Uterus (tissue), 2 donors: ENCODE data around the gene STAG1.
"Not testable (repeated sequence)": the region's sequence is repeated elsewhere in the genome, so short reads cannot be mapped to it uniquely, and the experiment has no call there.

Experiments
- CTCF ChIP-seq, 4 experiments: fragments of 200-600 bp in 2 of 4; fragments of 450-650 bp in 2 of 4; sonication (generic) in 2 of 4; IDR thresholded peaks; one replicate each; pipeline ENCODE4 v1.5.1; 2016 to 2019; ENCODE audit warnings: antibody characterized with exemption in 4 of 4, mild to moderate bottlenecking in 2 of 4, moderate library complexity in 1 of 4
- POLR2A ChIP-seq, 2 donors: fragments of 450-650 bp; IDR thresholded peaks; one replicate each; pipeline ENCODE4 v1.6.1; 2016; ENCODE audit warnings: antibody characterized with exemption in 2 of 2, mild to moderate bottlenecking in 1 of 2, moderate library complexity in 1 of 2

GRCh38 chr3:136711888-136712287, 40.3 kb downstream of the STAG1 start:
- TF ChIP-seq POLR2A, CTCF (IDR thresholded peaks at IDR 0.05): not testable (repeated sequence)
